Astrocyte of the hippocampus (primary cell): ENCODE measurements around the gene PNLDC1.
A peak's percentile ranks its signal among the peaks of the same experiment; 100 is the strongest.

Experiments
- DNase-seq: peaks from one replicate; pipeline ENCODE4 v3.0.0; 2011; ENCODE audit warnings: low read depth, low spot score

Gene PNLDC1

GRCh38 chr6:159800141-159800865, at the start of gene PNLDC1:
Gene PNLDC1, plus strand, starts transcription at chr6:159800276. Its CDS starts 32 bp downstream, at chr6:159800308.
- no peak for DNase-seq

GRCh38 chr6:159751448-159751847, 48.6 kb upstream of the PNLDC1 start:
- no peak for DNase-seq

GRCh38 chr6:159753081-159753872, 46.8 kb upstream of the PNLDC1 start:
- no peak for DNase-seq

- no peak for DNase-seq
Measured at GRCh38 chr6:159754401-159754800, 45.7 kb upstream of the PNLDC1 start.

- peak; percentile 32 for DNase-seq
Measured at GRCh38 chr6:159754959-159755914, 44.8 kb upstream of the PNLDC1 start.

- no peak for DNase-seq
Measured at GRCh38 chr6:159756508-159756907, 43.6 kb upstream of the PNLDC1 start.

- DNase-seq, result peak; percentile 49
Measured at GRCh38 chr6:159758031-159759001, 41.8 kb upstream of the PNLDC1 start.

- DNase-seq, result peak; percentile 6
Measured at GRCh38 chr6:159759645-159760044, 40.4 kb upstream of the PNLDC1 start.

- peak; percentile 92 for DNase-seq
Measured at GRCh38 chr6:159760602-159761057, 39.4 kb upstream of the PNLDC1 start.

- peak; percentile 52 for DNase-seq
Measured at GRCh38 chr6:159761129-159761872, 38.8 kb upstream of the PNLDC1 start.

GRCh38 chr6:159761873-159762680, 38.0 kb upstream of the PNLDC1 start, which contains the start of gene ACAT2:
Gene ACAT2, plus strand, starts transcription at chr6:159762045. Its CDS starts 43 bp downstream, at chr6:159762088.
- peak; percentile 97 for DNase-seq

- DNase-seq, result no peak
Measured at GRCh38 chr6:159762681-159763293, 37.3 kb upstream of the PNLDC1 start.

- peak; percentile 27 for DNase-seq
Measured at GRCh38 chr6:159766906-159767305, 33.2 kb upstream of the PNLDC1 start.

- no peak for DNase-seq
Measured at GRCh38 chr6:159769470-159769869, 30.6 kb upstream of the PNLDC1 start.

GRCh38 chr6:159772196-159772595, 27.9 kb upstream of the PNLDC1 start:
- DNase-seq, result no peak

GRCh38 chr6:159777240-159777904, 22.7 kb upstream of the PNLDC1 start:
- no peak for DNase-seq

GRCh38 chr6:159778131-159778530, 21.9 kb upstream of the PNLDC1 start:
- DNase-seq, result no peak
